ENCODE results near the gene TGFBR1.

Gene TGFBR1

DNA sequence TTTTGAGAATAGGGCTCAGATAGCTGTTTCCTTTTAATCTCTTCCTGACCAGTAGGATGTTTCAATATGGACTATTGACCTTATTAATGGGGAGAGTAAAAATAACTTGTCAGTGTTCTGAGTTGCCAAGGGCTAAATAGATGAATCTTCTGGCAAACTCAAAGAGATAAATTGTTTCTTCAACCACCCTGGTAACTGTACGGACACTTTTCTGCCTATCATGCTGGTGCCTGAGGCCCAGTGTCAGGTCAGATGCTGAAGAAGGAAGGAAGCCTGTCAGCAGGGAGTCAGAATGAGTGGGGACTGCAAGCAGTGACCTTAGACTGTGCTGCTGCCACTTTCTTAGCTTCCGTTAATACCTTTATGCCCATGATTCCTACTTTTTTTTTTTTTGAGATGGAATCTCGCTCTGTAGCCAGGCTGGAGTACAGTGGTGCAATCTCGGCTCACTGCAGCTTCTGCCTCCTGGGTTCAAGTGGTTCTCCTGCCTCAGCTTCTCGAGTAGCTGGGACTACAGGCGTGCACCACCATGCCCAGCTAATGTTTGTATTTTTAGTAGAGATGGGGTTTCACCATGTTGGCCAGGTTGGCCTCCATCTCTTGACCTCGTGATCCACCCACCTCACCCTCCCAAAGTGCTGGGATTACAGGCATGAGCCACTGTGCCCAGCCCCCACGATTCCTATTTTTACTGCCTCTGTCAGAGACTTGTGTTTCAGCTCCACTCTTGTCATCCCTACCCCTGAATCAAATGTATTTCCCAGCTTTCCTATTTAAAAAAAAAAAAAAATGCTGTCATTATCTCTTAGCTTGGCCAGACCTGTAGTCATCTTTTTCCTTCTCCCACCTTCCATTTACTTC is 33.7 kb downstream of the TGFBR1 start:
- DNase-seq: no peak

DNA sequence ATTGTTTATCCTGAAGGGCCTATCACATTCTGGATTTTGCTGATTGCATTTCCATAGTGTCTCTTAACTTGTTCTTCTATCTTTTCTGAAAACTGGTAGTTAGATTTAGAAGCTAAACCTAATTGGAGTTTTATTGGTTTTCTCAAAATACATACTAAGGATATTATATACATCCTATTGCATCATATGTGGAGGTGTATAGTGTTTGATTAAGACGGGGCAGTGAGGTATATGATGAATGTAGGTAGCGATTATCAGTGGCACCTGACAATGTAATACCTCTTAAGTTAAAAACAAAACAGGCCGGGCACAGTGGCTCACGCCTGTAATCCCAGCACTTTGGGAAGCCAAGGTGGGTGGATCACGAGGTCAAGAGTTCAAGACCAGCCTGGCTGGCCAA is 35.0 kb downstream of the TGFBR1 start:
- DNase-seq: no peak

DNA sequence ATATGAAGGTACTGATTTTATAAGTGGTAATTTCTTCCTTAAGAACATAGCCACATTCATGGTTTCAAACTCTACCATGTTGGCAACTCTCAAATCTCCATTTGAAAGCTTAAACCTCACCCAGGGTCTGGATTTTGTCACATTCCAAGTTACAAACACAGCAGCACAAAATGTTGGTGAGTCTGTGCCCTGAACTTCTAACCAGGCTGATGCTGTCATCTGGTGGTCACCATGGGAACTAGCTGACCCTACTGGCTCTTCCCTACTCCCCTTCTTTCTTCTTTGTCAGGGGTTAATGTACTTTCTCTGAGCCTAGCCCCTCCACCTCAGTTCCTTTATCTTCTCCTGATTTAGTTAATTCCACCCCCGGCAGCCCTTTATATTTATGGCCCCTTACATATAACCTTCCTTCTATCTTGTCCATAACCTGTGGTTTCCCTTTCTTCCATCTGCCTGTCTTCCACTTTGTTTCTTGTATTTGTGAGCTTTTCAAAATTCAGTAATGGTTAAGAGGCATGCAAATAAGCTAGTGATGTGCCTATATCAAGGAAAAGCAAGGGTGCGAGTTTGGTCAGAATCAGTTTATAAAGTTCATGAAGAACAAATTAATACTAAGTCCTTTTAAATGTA is 35.9 kb downstream of the TGFBR1 start:
- DNase-seq: peak; percentile 72 to 76

DNA sequence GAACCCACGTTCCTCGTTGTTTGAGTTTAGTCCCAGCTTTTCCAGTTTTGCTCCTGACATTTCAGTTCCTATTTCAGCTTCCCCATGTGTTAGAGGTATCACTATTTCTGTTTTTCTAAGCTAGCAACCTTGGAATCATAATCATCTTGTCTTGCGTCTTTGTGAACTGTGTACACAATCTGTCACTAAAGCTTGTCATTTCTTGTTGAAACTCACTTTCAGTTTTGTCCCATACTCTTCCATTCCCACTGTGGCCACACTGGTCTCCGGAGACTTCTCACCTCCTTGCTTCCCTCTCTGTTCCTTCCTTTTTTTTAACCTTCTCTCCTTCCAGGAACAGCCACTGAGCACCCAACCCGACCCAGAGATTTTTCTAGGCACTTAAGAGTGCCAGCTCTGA is 36.9 kb downstream of the TGFBR1 start:
- DNase-seq: no peak

DNA sequence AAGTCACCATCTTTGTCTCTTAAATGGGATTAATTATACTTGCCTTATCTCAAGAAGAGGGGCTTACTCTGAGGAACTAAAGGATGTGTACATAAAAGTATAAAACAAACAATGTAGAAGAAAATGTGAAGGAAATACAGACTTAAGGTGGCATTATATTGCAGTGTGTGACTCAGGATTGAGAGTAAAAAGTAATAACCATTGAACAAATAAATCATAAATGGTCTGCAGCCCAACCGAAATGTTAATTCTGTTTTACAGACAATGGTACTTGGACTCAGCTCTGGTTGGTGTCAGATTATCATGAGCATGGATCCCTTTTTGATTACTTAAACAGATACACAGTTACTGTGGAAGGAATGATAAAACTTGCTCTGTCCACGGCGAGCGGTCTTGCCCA is 37.4 kb downstream of the TGFBR1 start:
- DNase-seq: no peak

DNA sequence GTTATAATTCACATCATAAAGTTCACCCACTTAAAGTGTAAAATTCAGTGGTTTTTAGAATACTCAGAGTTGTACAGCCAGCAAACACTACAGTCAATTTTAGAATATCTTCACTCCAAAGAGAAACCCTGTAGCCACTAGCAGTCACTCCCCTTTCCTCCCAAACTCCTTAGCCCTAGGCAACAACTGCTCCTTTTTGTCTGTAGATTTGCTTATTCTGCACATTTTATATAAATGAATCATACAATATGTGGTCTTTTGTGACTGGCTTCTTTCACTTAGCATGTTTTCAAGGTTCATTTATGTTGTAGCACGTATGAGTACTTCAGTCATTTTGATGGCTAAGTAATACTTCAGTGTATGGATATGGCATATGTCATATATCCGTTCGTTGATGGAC is 38.7 kb downstream of the TGFBR1 start:
- DNase-seq: no peak

DNA sequence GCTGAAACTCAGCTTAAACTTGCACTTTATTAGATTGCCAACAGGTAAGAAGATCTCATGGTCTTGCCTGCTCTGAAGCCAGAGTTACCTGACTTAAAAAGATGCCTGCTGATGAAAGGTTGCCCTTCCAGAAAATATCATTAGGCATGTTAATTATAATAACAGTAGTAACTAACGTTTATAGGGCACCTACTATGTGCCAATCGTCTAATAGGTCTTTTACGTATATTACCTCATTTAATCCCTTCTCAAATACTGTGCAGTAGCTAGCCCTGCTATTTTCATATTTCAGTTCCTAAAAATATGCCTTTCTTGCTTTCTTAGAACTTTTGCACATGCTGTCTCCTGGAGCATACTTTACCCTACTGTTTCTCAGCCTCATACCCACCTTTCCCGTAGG is 40.1 kb downstream of the TGFBR1 start:
- DNase-seq: no peak

DNA sequence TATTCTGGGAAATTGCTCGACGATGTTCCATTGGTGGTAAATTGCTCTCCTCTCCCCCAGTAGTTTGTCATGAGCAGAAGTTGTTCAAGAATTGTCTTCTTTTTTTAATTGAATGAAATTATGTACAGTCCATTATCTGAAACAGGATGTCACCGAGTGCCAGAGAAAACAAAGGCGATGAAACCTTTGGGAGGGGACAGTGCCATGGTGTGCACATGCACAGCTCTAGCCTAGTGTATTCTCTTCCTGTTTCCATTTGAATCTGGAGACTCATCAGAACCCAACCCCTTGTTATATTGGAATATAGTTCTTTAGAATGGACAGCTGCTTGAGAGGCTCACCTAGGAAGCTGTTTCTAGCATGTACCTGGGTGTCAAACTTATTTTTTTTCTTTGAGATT is 41.7 kb downstream of the TGFBR1 start:
- no peak for DNase-seq

DNA sequence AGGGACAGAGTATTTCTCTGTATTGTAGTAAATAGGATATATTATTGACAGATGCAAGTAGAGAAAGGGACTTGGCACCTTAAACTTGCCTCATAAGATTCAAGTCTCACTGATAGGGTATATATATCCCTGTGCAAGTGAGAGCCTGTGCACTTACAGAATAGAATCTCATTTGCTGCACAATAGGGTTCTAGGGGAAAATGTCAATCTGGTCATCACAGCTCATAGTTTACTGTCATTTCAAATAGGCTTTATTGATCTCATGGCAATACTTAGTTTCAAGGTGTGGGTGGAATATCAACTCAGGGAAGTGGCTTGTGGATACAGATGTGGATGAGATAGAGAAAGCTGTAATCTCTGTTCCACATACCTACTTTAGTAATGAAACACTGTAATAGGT is 42.3 kb downstream of the TGFBR1 start:
- DNase-seq: no peak

DNA sequence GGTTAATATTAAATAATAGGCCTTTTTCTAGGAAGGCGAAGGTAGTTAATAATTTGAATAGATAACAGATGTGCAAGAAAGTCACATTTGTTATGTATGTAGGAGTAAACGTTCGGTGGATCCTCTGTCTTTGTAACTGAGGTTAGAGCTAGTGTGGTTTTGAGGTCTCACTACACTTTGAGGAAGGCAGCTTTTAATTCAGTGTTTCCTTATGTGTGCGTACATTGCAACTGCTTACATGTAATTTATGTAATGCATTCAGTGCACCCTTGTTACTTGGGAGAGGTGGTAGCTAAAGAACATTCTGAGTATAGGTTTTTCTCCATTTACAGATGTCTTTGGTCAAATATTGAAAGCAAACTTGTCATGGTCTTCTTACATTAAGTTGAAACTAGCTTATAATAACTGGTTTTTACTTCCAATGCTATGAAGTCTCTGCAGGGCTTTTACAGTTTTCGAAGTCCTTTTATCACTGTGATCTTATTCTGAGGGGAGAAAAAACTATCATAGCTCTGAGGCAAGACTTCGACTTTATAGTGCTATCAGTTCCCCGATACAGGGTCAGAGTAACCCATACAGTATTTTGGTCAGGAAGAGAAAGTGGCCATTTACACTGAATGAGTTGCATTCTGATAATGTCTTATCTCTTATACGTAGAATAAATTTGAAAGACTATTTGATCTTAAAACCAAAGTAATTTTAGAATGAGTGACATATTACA is 45.7 kb downstream of the TGFBR1 start:
- peak; percentile 41 to 51 for DNase-seq

DNA sequence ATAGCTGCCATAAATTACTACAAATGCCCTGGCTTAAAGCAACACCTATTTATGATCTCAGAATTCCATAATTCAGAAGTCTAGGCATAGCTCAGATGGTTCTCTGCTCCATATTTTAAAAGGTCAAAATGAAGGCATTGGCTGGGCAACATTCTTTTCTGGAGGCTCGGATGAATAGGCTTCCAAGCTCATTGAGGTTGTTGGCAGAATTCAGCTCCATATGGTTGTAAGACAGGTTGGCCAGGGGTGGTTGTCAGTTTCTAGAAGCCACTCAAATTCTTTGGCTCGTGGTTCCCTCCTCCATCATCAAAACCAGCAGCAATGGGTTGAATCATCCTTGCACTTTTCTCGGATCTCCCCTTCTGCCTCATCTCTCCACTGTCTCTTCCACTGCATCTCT is 49.4 kb downstream of the TGFBR1 start:
- no peak for DNase-seq

DNA sequence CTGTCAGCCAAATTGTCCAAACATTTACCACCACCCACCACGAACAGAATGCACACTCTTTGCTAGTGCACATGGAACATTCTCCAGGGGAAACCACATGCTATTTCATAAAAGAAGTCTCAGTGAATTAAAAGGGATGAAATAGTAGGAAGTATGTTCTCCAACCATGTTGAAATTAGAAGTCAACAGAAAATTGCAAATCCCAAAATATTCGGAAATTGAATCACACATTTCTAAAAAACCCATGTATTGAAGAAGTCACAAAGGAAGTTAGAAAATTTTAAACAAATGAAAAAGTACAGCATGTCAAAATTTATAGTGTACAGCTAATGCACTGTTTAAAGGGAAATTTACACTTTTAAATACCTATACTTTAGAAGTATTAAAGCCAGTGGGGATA is 50.8 kb downstream of the TGFBR1 start:
- no peak for DNase-seq

DNA sequence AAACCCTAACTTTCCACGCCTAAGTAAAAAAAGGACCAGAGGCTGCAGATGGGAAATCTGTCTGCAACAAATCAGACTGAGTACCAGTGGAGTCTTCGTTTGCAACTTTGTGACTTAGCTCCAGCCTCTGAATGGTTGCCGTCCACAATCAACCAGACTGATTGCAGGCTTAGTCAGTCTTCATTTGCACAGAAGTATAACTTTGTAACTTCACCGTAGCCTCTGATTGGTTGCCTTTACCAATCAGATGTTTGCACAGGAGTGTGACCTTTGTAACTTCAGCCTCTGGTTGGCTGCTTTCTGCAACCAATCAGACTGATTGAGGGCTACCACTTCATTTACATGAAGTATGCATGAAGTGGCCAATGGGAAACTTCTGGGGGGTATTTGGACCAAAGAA is 53.7 kb downstream of the TGFBR1 start:
- DNase-seq: no peak

DNA sequence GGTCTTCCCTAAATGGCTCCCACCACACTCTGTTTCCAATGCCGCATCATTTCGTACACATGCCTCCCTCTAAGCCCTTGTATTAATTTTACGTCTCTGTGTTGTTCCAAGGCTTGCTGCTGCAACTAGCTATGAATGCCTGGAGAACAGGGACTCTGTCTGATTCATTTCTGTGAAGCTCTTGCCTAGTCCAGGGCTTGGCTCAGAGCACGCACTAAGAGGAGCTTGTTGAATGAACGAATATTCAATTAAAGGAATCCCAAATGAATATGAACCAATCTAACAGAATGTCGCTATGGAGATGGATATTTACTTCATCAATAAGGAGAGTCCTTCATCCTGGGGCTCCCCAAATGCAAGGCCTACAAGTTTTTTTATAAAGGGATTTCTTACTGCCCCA is 55.3 kb downstream of the TGFBR1 start:
- no peak for DNase-seq

DNA sequence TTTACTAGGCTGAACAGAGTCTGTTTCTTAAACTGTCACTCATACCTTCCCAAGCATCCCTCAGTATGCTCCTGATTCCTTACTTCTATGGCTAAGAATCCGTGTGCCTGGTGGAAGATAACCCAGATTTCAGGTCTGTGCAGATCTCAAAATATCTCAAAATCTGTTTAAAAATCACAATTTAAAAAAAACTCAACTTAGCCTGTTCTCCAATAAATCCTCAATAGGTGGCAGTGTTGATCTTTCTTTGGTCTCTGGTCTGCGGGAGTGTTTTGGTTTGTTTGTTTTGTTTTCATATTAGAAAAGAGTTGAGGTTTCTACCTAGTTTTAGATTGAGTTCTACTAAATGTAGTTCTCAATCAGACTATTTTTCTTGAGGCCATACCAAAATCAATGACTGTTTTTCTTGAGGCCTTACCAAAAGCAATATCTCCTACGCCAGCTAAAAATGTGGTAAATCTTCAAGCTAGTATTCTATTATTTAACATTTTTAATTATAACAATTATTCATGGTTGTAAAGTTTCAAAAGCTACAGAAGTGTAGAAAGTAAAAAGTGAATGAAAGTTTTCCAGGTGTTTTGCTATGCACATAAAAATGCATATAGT is 57.9 kb downstream of the TGFBR1 start:
- peak; percentile 51 to 72 for DNase-seq

DNA sequence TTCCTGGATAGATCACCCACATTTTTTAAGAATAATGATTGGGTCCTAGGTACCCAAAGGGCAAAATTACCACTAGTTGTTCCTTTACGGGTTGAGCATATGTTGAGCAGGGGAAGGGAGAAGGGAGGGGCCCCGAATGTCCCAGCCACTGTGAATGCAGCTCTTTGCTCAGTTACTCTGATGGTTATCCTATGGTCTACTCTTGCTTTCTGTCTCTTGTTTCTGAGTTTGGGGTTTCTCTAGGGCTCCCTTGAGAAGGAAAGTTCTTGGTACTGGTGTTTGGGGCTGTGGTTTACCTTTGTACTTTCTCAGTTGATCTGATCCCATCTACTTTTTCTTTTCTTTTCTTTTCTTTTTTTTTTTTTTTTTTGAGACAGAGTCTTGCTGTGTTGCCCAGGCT is 61.2 kb downstream of the TGFBR1 start:
- no peak for DNase-seq

DNA sequence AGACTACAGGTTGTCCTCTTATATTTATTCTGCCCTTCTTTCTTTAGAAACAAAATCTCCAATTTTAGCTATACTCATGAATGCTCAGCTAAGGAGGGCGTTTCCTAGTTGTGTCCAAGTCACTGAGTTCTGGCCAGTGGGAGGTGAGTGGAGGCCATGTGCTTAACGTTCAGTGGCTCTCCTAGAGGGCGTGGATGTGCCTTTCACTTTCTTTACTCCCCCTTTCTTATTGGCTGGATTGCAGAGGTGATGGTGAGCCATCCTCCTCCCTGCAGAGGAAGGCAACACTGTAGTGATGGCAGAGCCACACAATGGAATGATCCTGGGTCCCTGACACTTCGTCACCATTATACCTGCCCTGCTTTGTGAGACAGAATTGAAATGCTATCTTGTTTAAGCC is 62.2 kb downstream of the TGFBR1 start:
- DNase-seq: no peak

DNA sequence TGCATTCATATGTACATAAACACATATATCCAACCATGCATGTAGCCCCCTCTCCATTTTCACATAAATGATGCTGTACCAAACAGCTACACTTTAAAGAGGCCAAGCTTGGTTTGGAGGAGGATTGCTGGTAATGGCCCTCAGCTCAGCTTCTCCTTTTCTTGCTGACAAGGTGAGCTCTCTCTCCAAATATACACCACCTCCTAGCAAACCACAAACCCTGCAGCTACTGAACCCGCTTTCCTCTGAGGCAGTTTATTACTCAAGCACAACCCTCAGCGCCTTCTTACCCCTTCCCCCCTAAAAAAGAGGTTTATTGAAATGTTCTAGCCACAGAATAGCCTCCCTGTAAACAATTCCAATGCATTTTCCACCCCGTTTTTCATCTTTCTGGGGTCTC is 62.8 kb downstream of the TGFBR1 start:
- DNase-seq: no peak

DNA sequence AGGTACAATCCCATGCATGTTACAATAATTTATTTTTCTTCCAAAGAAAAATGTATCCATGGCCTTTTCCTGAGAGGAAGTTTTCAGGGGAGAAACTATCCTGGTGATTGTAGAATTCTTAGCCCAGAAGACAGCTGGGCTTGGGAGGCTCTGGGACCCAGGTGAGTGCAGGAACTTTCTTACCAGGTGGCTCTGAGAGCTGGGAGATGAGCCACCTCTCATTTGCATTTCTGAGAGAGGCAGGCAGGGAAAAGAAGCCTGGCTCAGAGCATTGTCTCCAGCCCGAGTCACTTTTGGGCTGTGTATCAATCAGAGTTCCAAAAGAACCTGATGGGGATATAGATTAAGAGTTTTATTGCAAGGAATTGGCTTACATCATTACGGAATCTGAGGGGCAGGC is 64.2 kb downstream of the TGFBR1 start:
- DNase-seq: no peak

DNA sequence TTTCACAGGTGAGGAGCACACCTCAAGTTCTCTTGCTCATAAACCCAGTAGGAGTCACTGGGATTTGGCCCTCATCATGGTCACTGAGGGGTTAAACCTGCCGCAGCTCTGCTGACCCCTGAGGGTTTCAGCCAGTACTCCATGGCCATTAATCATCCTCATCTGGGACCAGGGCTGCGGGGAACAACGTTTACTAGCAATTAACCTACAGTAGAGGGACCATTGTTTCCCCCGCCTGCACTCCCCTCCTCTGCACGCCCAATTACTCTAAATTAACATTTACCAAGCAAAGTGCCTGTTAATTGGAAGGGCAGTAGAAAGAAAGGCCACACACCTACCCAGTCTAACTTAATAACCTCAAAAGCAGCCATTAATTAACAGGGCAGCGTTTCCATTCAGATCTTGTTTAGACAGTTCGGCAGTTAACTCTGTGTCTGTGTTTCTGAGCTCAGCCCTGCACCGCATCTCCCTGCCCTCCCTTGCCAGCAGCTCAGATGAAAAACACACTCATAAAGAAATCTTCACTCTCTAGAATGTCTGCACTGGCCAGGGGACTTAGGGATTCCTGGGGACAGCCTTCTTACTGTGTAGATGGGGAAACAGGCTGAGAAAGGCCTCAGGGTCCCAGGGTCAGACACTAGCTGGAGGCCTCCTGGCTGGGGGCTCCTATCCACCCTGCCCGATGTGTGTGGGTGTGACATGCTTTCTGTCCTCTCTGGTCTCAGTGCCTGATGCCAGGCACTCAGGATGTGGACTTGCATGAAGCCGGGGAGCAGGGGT is 65.3 kb downstream of the TGFBR1 start:
- no peak for DNase-seq

DNA sequence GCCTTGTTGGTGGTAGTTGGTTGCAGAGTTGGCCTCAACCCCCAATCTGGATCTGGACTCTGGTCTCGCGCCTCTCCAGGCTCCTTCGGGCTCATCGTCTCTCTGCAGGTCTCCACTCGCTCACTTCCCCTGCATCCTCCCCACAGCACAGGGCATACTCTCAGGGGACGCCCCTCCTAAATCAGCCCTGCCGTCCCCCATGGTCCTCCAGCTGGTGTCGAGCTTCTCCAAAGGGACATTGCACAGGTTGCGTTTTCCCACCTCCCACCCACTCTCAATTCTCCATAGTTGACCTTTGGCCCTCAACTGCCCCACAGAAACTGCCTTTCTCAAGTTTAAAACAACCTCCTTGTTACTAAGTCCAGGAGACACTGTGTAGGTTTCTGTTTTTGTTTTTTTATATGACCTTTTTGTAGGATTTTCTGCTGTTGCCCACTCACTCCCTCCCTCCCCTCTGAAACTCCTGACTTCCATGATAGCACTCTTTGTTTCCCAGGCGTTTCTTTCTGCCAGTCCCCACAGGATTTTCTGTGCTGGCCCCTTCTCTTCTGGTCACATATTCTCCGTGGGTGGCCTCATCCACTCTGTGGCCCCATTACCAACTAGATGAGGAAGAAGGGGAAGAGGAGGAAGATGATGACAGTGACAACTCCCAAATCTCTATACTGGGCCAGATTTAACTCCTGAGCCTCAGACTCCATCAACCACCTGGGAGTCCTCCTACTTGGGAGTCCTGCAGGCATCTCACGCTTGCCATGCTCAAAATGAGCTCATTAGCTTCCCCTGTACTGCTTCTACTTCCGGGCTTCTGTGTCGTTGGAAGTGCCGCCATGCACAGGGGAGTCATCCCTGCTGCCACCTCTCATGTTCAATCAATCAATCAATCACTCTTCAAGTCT is 66.6 kb downstream of the TGFBR1 start:
- DNase-seq: no peak

Measured in Kasumi-1 (cell line).